Cardiac muscle cell (in vitro differentiated cells and primary cell): ENCODE measurements around the gene BCL7C. TPM values are rescaled to one million over a fixed set of nuclear protein-coding genes. Genes with fewer than 3 reads are reported as not detected.
A peak's percentile ranks its signal among the peaks of the same experiment; 100 is the strongest.

Experiments
- DNase-seq, 2 donors: peaks; one replicate each; pipeline versions ENCODE4 v3.0.0 to v3.0.0-alpha.2; 2010 to 2017; ENCODE audit warnings: low read depth in 1 of 2, low spot score in 1 of 2
- H3K27ac ChIP-seq: fragments of 200-600 bp; sonication (generic); 2 replicates; pipeline ENCODE4 v1.5.1; 2016
- H3K27me3 ChIP-seq: fragments of 200-600 bp; sonication (generic); 2 replicates; pipeline ENCODE4 v1.6.0; 2016; ENCODE audit warnings: control low read depth
- H3K36me3 ChIP-seq: fragments of 200-600 bp; sonication (generic); 2 replicates; pipeline ENCODE4 v1.5.1; 2016; ENCODE audit warnings: control low read depth
- H3K4me1 ChIP-seq: fragments of 200-600 bp; sonication (generic); 2 replicates; pipeline ENCODE4 v1.8.1; 2017; ENCODE audit warnings: low read depth, mild to moderate bottlenecking, mixed run types
- H3K4me3 ChIP-seq: fragments of 200-600 bp; sonication (generic); 2 replicates; pipeline ENCODE4 v1.5.1; 2016; ENCODE audit warnings: mild to moderate bottlenecking
- H3K9me3 ChIP-seq: fragments of 200-600 bp; sonication (generic); 2 replicates; pipeline ENCODE4 v1.5.1; 2017; ENCODE audit warnings: low read depth, mild to moderate bottlenecking, control low read depth
- CTCF ChIP-seq: IDR thresholded peaks from 2 replicates; pipeline ENCODE4 v1.5.1; 2012; ENCODE audit warnings: low read depth, mild to moderate bottlenecking, low read length
- polyA plus RNA-seq: library from polyadenylated mRNA; unstranded; fragments of >200 nt; fragmentation: Nextera tagmentation; extraction: Ambion mirVana; gene quantifications from 2 replicates; pipeline ENCODE4 v1.2.1, GENCODE V29; 2016
- total RNA-seq: library from RNA; depleted of rRNA; stranded (reverse); fragments of >200 nt; gene quantifications from 2 replicates; pipeline ENCODE4 v1.2.3, GENCODE V29; 2016

The BCL7C gene
- total and polyA plus RNA-seq, 2 experiments from 2014 or later: 39.8 to 60.6 TPM

- peaks cover 15% of the 10 kb centered on the region for H3K36me3 ChIP-seq
- H3K27ac ChIP-seq: peak overlapping the region; percentile 66
- no peaks in the 10 kb centered on the region for H3K27me3 ChIP-seq
- TF ChIP-seq CTCF: no peak
- H3K4me3 ChIP-seq: no peak overlapping the region
- H3K9me3 ChIP-seq: no peaks in the 10 kb centered on the region
- peaks cover 18% of the 10 kb centered on the region for H3K4me1 ChIP-seq
- peak; percentile 40 to 84 for DNase-seq
These were observed 34.0 kb upstream of the BCL7C start for GRCh38 chr16:30927789-30928378.

- peaks cover 18% of the 10 kb centered on the region for H3K4me1 ChIP-seq
- H3K27ac ChIP-seq: peak overlapping the region; percentile 66
- no peaks in the 10 kb centered on the region for H3K27me3 ChIP-seq
- H3K36me3 ChIP-seq: peaks cover 12% of the 10 kb centered on the region
- no peak overlapping the region for H3K4me3 ChIP-seq
- no peak for DNase-seq
- no peaks in the 10 kb centered on the region for H3K9me3 ChIP-seq
- TF ChIP-seq CTCF: no peak
These were observed 33.3 kb upstream of the BCL7C start for GRCh38 chr16:30926937-30927788.

GRCh38 chr16:30925995-30926811, 32.3 kb upstream of the BCL7C start:
- H3K36me3 ChIP-seq: peaks cover 9% of the 10 kb centered on the region
- no peak overlapping the region for H3K4me3 ChIP-seq
- no peak for TF ChIP-seq CTCF
- no peak for DNase-seq
- H3K27me3 ChIP-seq: no peaks in the 10 kb centered on the region
- H3K27ac ChIP-seq: peak overlapping the region; percentile 66
- H3K4me1 ChIP-seq: peaks cover 13% of the 10 kb centered on the region
- no peaks in the 10 kb centered on the region for H3K9me3 ChIP-seq

- H3K27me3 ChIP-seq: no peaks in the 10 kb centered on the region
- H3K9me3 ChIP-seq: no peaks in the 10 kb centered on the region
- H3K27ac ChIP-seq: peak overlapping the region; percentile 66
- no peak for DNase-seq
- H3K36me3 ChIP-seq: peaks cover 7% of the 10 kb centered on the region
- no peak overlapping the region for H3K4me3 ChIP-seq
- peaks cover 7% of the 10 kb centered on the region for H3K4me1 ChIP-seq
- no peak for TF ChIP-seq CTCF
These were observed 31.7 kb upstream of the BCL7C start for GRCh38 chr16:30925632-30925987.

GRCh38 chr16:30924913-30925631, 31.2 kb upstream of the BCL7C start:
- DNase-seq: no peak
- H3K9me3 ChIP-seq: no peaks in the 10 kb centered on the region
- no peaks in the 10 kb centered on the region for H3K27me3 ChIP-seq
- H3K4me1 ChIP-seq: peaks cover 3% of the 10 kb centered on the region
- peaks cover 2% of the 10 kb centered on the region for H3K36me3 ChIP-seq
- no peak for TF ChIP-seq CTCF
- H3K4me3 ChIP-seq: peak overlapping the region; percentile 77
- H3K27ac ChIP-seq: peak overlapping the region; percentile 66
